ENCODE results near the gene JPH3.
"Not testable (repeated sequence)": the region's sequence is repeated elsewhere in the genome, so short reads cannot be mapped to it uniquely, and the experiment has no call there.

The JPH3 gene

GRCh38 chr16:87722590-87723225 is 120.4 kb downstream of the JPH3 start:
- DNase-seq = no peak

DNA sequence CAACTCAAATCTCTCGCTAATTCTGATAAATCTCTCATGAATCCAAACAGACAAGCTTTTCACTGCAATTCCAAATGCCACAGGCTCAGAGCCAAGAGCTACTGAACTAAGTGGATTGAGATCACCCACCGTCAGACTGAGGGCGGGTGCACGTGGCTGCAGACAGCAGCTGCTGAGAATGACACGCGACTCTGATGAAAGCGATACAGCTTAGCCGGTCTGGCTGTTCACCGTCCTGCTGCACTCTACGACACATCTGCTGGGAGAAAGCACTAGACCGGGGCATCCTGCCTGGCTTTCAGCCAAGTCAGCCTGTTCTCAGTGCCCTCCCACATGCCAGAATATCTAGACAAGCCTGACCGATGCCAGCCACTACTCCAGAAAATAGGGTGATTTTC is 120.9 kb downstream of the JPH3 start:
- DNase-seq = no peak

DNA sequence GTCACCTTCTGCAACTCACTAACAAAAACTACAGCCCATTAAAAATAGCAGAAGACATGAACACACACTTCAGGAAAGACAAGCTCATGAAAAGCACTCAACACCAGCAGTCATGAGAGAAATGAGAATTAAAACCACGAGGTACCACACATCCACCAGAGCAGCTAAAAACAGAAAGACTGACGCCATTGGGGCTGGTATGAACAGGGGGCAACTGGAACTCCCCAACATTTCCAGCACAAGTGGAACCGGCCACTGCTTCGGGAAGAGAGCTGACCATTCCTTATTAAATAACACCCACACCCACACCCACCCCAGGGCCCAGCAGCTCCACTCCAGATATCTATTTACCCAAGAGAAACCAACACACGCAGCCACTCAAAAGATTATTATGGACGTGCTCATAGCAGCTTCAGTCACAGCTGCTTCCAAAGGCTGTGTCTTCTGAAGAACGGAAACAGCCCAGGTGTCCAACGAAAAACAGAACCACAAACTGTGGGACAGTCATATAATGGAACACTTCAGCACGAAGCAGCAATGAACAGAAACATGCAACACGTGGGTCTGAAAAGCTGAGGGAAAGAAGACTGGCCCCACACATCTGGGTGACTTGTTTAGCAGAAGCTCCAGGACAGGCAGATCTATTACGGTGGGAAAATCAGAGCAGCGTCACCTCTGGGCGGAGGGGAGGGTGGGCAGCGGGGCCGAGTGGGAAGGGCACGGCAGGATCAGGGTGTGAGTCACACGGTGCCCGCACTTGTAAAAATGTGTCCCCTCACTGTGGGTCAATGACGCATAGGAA is 122.4 kb downstream of the JPH3 start:
- DNase-seq = no peak

DNA sequence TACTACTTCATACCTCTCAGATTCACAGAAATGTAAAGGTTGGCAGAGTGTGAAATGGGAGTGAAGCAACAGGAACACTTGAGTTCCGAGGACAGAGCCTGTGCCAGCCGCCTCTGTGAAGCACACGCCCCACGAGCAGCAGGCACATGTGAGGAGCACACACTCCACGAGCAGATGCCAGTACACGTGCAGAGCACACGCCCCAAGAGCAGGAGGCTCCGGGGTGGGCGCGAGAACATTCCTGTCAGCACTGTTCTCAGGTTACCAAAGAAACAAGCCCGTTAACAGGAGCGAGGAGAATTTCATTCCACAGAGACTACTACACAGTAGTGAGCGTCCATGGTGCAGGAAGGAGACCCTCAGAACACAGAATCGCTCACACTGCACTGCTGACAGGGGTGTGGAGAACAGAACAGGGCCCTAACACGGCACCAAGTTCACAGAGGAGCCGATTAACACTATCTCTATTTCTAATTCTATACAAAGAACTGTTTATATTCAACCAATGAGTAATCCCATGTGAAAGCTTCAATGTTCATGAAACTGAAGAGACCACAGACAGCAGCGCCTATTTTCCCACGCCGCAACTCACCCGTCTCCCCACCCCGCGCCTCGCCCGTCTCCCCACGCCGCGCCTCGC is 123.4 kb downstream of the JPH3 start:
- DNase-seq = no peak

- DNase-seq = not testable (repeated sequence)
These were observed 124.3 kb downstream of the JPH3 start for GRCh38 chr16:87726577-87726976.

DNA sequence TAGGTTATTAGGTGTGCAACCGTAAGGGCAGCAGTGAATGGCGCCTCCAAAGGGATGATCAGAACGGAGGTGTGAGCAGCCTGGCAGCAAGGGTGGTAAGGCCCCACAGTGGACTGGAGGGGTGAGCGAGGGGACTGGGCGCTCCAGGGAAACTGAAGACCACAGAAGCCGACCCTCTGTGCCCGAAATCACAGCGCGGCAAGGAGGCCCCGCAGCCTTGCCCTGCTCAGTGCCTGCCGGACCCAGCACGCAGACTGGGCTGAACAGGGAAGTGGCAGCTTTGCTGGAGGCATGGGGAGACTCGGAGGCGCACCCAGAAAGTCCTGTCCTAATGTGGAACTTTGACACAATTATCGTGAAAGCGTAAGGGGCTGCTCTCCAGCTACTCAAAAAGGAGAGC is 125.0 kb downstream of the JPH3 start:
- DNase-seq = no peak

DNA sequence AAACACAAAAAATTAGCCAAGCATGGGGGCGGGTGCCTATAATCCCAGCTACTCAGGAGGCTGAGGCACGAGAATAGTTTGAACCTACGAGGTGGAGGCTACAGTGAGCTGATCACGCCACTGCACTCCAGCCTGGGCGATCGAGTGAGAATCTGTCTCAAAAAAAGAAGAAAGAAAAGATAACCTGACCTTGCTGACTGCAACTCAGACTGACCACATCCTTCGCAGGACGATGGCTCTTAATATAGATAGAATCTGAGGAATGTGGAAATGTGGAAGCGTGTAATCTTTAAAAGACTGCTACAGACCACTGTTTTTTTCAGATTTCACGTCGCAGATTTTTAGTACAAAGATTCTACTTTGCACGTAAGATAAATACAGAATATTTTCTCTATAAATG is 125.7 kb downstream of the JPH3 start:
- no peak for DNase-seq

- no peak for DNase-seq
These were observed 127.1 kb downstream of the JPH3 start for GRCh38 chr16:87729266-87729954.

- DNase-seq = no peak
These were observed 129.3 kb downstream of the JPH3 start for GRCh38 chr16:87731607-87732006.

DNA sequence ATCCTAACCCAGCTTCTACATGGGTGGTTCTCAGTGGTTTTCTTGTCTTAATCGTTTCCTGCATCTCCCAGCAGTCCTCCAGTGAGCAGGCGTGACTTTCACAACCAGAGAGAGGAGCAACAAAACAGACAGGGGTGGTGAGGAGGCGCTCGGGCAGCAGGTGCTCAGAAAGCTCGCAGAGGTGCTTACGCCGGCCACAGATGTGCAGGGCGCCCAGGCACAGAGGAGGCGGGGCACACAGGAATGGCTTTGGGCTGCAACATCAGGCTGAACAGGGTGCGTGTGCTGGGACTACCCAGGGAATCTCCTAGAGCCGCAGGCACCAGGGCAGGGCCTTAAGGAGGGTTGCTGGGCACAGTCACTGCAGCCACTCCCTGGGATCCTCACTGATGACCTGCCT is 130.9 kb downstream of the JPH3 start:
- no peak for DNase-seq

DNA sequence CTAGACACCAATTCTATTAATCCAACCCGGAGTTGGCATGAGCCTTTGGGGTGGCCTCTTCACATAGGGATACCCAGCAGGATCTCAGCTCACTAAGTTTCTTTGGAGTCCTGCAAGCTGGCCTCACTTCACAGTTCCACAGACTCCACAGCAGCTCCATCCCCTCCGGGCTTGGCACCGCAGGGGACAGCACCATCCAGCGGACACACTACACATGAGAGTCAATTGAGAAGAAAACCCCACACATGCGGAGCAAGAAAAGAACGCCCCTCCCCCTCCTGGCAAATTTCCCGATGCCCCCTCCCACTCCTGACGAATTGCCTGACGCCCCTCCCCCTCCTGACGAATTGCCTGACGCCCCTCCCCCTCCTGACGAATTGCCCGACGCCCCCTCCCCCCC is 132.3 kb downstream of the JPH3 start:
- no peak for DNase-seq

DNA sequence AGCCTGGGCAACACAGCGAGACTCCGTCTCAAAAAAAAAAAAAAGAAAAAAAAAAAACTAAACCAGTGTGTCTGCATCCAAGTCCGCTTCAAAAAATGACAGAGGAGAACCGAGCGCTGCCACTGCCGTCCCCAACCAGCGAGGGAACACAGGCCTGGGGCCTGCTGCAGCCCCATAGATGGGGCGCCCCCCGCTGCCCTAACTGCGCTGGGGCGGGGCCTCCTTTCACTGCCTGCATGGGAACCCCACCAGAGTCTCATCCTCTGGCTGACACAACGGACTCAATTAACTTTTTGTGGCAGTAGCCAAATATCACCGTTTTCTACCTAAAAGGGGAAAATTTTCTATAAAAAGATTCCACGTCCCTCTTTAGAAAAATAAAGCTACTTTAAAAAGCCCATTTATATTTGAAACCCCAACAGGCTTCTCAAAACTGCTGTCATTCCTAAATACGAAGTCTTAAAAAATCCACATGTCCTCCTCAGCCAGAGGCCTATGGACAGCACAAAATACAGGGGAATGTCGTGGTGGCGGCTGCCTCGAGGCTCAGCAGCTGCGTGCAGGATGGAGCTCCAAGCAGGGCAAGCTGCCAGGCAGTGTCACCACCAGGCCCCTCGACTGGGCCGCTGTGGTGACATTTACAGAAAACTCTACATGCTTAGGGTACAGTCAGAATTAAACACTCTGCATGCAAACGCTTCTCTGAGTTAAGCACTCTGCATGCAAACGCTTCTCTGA is 133.1 kb downstream of the JPH3 start:
- DNase-seq = no peak

GRCh38 chr16:87736008-87736382 is 133.7 kb downstream of the JPH3 start:
- DNase-seq = no peak

- no peak for DNase-seq
These were observed 137.5 kb downstream of the JPH3 start for GRCh38 chr16:87739801-87740200.

DNA sequence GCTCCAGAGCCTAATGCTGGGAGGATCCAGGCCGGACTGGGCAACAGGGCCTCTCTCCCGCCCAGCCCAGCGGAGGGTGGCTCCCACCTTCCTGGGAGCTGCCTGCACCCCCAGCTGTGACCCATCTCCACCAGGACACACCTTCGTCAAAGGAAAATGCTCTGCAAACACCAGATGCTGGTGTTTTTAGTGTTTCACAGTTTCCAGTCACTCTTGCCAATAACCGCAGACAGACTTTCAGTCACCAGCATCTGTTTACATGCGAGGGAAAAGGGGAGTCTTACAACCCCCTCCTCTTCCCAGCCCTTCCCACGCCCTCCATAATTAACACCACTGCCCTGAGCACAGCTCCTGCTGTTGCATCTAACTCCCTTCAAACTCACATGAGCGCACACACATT is 138.1 kb downstream of the JPH3 start:
- DNase-seq = no peak

GRCh38 chr16:87740909-87741424 is 138.7 kb downstream of the JPH3 start:
- DNase-seq = no peak

DNA sequence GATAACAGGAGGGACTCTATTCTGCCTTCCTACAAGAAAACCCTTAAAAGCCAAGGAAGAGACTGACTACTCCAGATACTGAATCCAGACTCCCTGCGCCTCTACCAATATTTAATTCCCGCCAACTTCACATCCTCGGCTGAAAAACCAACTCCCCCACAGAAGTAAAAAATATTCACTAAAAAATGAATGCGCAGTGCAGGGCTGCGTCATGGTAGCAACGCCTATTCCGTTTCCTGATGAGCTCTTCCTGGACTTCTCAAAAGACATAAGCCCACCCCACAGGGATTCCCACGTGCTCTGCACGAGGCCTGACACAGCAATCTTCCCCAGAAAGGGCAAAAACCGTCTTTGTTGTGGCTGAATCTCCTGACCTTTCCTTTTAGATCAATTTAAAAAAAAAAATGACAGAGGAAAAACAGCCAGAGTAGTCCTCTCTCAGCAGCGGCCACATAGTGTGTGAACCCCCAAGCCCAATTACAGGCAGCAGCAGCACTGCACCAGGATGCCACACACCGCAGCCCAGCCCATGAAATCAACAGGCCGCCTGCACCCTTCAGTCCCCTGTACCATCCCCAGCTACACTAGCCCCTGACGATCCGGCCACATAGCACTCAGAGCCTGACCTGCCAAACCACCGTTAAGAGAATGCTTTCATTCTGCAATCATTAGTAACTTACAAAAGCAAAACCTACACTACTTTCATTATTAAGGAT is 139.6 kb downstream of the JPH3 start:
- DNase-seq = no peak

DNA sequence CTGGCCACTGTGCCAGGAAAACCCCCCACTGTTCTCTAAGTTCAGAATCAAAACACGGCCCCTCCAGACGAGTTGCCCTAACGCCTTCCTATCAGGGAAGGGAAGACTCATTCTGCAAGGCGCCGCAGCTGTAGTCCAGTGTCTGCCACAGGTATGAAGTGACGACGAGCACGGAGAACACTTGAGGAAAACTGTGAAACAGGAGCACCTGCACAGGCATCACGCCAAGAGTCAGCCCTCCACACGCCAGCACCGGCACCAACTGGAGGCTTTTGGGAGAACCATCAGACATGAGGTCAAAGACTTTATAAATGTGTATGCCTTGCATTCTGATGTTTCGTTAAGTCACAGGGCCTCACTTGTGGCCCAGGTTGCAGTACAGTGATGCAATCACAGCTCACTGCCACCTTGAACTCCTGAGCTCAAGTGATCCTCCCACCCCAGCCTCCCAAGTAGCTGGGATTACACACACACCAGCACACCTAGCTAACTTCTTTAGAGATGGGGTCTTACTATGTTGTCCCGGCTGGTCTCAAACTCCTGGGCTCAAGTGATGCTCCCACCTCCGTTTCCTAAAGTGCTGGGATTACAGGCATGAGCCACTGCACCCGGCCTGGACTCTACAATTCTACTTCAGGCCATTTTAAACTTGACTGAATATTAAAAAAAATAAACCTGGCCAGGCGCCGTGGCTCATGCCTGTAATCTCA is 140.6 kb downstream of the JPH3 start:
- DNase-seq = no peak

- DNase-seq = no peak
These were observed 142.6 kb downstream of the JPH3 start for GRCh38 chr16:87744750-87745514.

DNA sequence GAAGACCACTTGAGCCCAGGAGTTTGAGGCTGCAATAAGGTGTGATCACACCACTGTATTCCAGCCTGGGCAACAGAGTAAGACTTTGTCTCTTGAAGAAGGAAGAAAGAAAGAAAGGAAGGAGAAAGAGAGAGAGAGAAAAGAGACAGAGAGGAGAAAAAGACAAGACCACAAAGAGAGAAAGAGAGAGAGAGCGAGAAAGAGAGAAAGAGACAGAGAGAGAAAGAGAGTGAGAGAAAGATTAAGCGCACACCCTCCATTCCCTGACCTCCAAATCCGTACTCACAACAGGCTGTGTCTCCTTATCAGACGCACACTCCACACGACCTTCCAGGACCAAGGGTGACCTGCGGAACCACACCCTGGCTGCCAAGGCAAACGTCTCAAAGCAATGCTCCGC is 143.9 kb downstream of the JPH3 start:
- DNase-seq = no peak

Measured in SIG-M5 (cell line).